NCI-H524 treated with DMSO at 0.1 percent for 48 hours (cell line): Measurements from ENCODE around the gene HDAC4.
"Not testable (repeated sequence)": the region's sequence is repeated elsewhere in the genome, so short reads cannot be mapped to it uniquely, and the experiment has no call there.

Experiments
- DNase-seq: peaks from one replicate; lab custom pipeline; 2025; lab: John Stamatoyannopoulos, UW

HDAC4 gene

GRCh38 chr2:239400596-239401066 is at the start of gene HDAC4:
Gene HDAC4 (minus strand): TSS chr2:239401020. CDS start chr2:239352699, 48,321 bp downstream.
- no peak for DNase-seq

DNA sequence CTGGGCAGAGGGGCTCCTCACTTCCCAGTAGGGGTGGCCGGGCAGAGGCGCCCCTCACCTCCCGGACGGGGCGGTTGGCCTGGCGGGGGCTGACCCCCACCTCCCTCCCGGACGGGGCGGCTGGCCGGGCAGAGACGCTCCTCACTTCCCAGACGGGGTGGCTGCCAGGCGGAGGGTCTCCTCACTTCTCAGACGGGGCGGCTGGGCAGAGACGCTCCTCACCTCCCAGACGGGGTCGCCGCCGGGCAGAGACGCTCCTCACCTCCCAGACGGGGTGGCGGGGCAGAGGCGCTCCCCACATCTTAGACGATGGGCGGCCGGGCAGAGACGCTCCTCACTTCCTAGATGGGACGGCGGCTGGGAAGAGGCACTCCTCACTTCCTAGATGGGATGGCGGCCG is 48.6 kb upstream of the HDAC4 start:
- DNase-seq = not testable (repeated sequence)

GRCh38 chr2:239445771-239446524 is 45.1 kb upstream of the HDAC4 start:
- no peak for DNase-seq

DNA sequence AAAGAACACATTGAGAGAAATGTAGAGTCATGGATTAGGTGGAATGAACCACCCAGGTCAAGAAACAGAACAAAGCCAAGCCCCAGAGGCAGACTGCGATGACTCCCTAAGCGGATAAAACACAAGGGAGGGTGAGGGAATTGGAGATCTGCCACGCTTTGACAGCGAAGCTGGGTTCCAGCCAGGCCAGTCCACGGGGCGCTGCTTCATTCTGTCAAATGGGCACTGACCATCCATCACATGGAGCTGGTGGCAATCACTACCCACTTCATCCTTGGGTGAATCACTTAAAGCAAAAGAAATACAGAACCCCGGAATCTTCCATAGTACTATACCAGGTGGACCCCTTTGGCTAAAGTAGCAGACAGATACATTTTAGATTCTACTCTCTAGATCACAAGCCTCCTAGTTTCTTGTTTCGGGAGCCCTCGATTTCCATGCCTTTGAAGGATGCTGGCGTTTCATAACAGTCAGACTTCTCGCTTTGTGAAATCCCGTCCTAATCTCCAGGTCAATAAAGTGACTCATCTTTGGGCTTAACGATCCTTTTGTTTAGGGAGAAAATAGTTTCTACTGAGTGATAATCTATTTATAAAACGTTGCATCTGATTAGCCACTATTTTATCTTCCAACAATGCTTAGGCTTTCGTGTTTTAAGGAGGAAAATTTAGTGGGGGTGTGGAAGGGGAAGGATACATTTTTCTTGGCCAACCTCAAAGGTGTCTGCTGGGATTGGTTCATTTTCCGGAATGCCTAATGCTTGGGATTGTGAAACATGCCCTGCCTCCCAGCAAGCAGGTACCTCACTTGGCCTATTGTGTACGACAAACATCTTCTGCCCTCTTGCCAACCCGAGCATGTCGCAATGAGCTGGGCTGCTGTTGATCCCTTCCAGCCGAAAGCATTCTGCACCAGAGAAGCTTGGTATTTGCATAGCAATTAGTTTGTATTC is 44.1 kb upstream of the HDAC4 start:
- DNase-seq = no peak

DNA sequence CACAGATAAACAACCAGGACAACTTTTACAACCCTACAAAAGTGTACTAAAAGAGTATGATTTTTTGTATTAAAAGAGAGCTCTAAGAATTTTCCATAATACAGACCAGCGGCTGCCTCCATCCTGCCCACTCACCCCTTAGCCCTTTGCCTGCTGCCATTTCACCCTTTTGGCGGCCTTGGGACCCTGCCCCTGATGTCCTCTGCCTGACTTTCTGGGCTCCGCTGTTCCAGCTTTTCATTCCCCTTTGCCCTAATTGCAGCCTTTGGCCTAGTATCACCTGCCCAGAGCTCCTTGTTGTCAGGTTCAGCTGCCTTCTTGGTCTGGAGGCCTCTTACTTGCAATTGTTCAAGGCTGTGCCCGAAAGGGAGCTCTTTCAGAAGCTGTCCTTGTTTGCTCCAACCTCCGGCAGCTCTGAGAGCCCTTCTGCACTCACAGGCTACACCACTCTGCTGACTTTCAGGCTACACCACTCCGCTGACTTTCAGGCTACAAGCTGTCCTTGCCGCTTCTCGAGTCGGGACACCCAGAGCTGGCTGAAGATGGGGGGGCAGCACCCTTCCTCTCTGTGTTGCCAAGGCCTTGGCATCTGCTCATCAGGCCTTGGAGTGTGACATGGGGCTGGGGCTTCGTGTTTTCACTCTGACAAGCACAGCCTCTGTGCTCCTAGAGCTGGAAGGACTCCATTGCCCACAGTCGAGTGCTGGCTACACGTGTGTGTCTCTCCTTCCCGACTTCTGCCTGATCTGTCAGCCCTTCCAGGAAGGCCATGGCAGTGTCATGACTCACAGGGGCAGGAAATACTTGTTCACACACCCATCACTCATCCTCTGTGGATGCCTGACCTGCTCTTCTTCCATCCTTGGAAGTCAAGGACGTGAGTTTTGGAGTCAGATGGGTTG is 43.1 kb upstream of the HDAC4 start:
- DNase-seq = no peak

DNA sequence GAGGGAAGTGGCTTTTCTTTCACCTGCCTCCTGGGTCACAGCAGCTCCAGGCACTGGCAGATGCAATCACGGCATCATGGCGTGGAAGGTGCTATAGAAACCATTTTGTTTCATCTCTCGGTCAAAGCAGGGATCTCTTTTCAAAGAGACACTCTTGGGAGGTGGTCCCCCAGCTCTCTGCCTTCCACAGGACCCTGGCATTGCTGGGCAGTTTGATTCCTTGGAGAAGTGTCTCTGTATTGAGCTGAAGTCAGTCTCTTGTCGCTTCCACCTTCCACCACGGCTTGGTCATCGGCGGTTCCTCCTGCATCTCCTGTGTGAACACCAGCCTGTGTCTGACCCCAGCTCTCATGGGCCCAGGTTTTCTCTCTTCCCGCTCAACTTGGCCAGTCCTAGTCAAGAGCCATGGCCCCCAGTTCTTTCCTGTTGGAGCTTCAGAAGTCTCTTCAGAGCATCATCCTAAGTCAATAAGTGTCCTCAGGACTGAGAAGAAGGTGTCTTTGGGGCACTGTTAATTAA is 42.3 kb upstream of the HDAC4 start:
- DNase-seq = no peak

- no peak for DNase-seq
These were observed 41.4 kb upstream of the HDAC4 start for GRCh38 chr2:239442192-239442591.

GRCh38 chr2:239441261-239442078 is 40.6 kb upstream of the HDAC4 start:
- DNase-seq = no peak

GRCh38 chr2:239440511-239440959 is 39.7 kb upstream of the HDAC4 start:
- DNase-seq = no peak

DNA sequence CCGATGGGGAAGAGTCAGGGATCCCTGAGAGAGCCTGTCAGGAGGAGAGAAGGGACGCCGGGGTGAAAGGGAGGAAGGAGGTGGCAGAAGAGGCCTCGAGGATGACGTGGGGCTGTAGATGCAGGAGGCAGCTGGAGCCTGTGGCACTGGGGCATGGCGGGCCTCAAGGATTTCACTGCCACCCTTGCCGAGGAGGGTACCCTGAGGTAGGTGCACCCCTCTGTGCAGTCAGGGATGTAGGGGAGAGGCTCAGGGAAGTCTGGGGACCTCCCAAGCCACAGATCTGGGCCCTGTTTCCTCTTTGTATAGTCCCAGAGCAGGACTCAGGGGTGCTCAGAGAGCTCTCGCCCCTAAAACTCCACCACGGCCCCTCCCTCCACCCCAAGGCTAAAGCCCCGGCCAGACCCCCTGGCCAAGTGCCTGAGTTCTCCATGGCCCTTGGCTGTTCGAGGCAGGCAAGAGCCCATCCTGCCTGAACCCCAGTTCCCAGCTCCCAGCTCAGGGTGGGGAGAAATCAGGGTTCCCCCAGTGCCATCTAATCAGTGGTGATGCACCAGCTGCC is 39.0 kb upstream of the HDAC4 start:
- DNase-seq = no peak

DNA sequence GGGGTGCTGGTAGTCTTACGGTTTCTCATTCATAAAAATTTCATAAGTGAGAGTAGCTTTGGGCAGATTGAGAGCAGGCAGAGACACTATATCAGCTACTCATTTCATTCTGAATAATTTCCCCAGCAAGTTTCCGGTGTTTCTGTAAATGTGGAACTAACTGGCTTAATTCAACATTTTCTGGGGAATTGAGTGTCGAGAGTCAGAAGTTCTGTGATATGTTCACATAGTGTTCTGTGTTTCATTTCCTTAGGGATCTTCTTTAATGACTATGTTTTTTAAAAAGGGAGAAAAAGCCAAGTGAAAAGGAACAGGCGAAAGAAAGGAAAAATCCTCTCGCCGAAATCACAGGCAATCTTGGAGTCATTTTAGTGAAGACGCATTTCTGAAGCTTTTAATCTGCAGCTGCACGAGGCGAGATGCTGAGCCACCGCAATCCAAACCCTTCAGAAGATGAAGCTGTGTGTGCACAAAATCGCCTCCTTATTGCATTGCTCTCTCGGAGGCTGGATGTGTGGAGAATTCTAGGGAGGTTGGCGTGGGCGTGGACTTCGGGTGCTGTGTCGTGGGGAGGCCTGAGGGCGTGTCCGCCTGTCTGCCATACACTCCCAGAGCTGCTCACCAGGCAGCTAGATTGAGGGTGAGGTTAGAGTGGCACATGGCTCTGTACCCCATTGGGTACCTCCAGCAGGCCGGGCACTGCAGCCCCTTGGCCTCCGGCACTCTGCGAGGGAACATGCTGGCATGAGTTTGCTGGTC is 38.4 kb upstream of the HDAC4 start:
- no peak for DNase-seq

DNA sequence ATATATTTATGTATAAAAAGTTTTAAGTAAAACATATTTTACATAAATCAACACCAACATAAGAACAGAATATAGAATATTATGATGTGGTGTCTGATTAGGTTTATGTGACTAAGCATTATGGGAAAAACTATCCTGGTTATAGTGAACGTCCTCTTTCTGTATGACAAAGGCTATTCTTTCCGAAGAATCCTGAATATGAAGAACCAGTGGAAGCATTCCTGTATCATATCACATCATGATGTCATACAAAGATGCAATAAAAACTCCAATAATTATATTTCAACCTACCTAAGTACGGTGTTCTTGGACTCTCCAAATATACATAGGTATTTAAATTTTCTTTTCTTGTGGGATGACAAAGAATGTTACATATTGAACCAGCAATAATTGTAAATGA is 37.5 kb upstream of the HDAC4 start:
- no peak for DNase-seq

GRCh38 chr2:239436669-239437335 is 36.0 kb upstream of the HDAC4 start:
- no peak for DNase-seq

DNA sequence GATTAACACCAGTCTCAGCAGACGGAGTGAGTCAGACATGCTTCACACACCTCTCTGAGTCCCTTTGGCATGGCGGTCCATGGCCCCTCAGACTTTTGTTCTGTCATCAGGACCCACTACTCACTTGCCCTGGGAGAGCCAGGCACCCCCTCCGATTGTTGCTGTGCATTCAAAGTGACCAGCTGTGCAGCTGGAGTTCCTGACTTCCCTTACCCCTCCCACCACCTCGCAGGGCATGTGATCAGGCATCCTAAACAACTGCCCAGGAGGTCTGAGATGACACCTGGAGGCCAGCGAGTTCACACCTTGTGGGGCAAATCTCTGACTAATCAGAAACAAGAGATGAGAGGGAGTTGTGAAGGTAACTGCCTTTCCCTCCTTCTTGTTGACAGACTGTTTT is 35.3 kb upstream of the HDAC4 start:
- DNase-seq = no peak

DNA sequence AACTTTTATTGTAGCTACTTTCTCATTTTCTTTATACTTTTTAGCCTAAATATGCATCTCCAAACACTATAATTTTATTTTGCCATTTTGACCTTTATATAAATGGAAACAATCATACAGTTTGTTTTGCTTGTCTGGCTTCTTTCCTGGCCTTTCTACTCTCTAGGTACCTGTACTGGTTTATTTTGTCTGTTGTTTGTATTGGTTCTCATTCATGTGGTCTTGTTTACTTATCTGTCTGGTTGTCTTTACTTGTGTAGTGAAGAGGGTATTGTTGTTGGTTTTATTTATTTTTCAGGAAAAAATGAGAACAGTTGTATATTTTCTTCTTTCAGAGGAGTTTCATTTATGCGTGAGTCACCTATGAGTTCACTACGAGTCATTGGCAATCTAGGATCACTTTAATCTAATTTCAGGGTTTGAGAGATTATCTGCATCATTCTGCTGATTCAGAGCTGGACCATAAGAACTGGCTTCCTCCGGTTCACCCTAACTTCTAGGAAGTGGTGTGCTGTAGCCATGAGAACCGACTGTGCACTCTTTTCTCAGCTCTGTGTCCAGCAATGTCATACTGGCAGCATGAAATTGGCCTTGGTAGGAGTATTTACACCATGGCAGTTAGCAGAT is 33.1 kb upstream of the HDAC4 start:
- no peak for DNase-seq

DNA sequence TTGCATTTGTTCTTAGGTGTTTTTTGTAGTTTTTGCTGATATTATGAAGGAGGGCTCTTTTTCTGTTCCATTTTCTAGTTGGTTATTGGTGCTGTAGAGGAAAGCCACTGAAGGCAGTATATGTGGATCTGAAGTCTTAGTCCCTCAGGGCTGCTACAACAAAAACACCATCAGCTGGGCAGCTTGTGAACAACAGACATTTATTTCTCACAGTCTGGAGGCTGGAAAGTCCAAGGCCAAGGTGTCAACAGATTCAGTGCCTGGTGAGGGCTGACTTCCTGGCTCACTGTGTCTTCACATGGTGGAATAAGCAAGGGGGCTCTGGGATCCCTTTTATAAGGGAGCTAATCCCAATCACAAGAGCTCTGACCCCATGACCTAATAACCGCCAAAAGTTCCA is 31.4 kb upstream of the HDAC4 start:
- no peak for DNase-seq

GRCh38 chr2:239431536-239431935 is 30.7 kb upstream of the HDAC4 start:
- DNase-seq = no peak
